Natural killer cell (primary cell): ENCODE measurements around the gene PEAK3. TPM values are rescaled to one million over a fixed set of nuclear protein-coding genes. Genes with fewer than 3 reads are reported as not detected.
A peak's percentile ranks its signal among the peaks of the same experiment; 100 is the strongest.

ENCODE experiments used
- ATAC-seq, 3 donors: fragments of 150-1000 bp in 2 of 3; fragments of 200-7000 bp in 1 of 3; cut with Tn5 transposase; 1 replicate in 1 of 3; 2 replicates in 2 of 3; pipeline ENCODE4 v1.10.0; 2021; ENCODE audit warnings: mild to moderate bottlenecking in 2 of 3, moderate library complexity in 2 of 3
- DNase-seq, 2 donors: peaks; one replicate each; pipeline versions ENCODE4 v3.0.0 to v3.0.0-alpha.2; 2013 to 2021; ENCODE audit warnings: mixed read lengths in 1 of 2
- H3K27ac ChIP-seq: one replicate; pipeline ENCODE4 v1.5.1; 2013; ENCODE audit warnings: mild to moderate bottlenecking, low read length
- H3K27me3 ChIP-seq: one replicate; pipeline ENCODE4 v1.6.1; 2013; ENCODE audit warnings: low read length; ENCODE audit not compliant: control insufficient read depth, insufficient read depth
- H3K36me3 ChIP-seq: one replicate; pipeline ENCODE4 v1.6.1; 2013; ENCODE audit warnings: low read length; ENCODE audit not compliant: control insufficient read depth, insufficient read depth
- H3K4me1 ChIP-seq: one replicate; pipeline ENCODE4 v1.6.1; 2013; ENCODE audit warnings: low read length; ENCODE audit not compliant: control insufficient read depth, insufficient read depth
- H3K4me3 ChIP-seq: one replicate; pipeline ENCODE4 v1.5.1; 2013; ENCODE audit warnings: low read length
- H3K9me3 ChIP-seq: one replicate; pipeline ENCODE4 v1.6.1; 2013; ENCODE audit warnings: low read length; ENCODE audit not compliant: control insufficient read depth, insufficient read depth
- H3K27ac Mint-ChIP-seq, 2 donors: one replicate each; pipeline ENCODE4 v1.8.0; 2022; ENCODE audit warnings: mild to moderate bottlenecking in 2 of 2, mixed read lengths in 2 of 2, moderate library complexity in 1 of 2
- H3K27me3 Mint-ChIP-seq, 2 donors: one replicate each; pipeline ENCODE4 v1.8.0; 2022; ENCODE audit warnings: low read depth in 2 of 2, mixed read lengths in 2 of 2
- H3K36me3 Mint-ChIP-seq: one replicate; pipeline ENCODE4 v1.8.0; 2022; ENCODE audit warnings: mixed read lengths
- H3K4me1 Mint-ChIP-seq, 2 donors: one replicate each; pipeline ENCODE4 v1.8.0; 2022; ENCODE audit warnings: mixed read lengths in 2 of 2
- H3K4me3 Mint-ChIP-seq: one replicate; pipeline ENCODE4 v1.8.0; 2022; ENCODE audit warnings: mild to moderate bottlenecking, moderate library complexity, mixed read lengths
- H3K9me3 Mint-ChIP-seq, 2 donors: one replicate each; pipeline ENCODE4 v1.8.0; 2022; ENCODE audit warnings: mixed read lengths in 2 of 2
- WGBS: methylation state at CpG from one replicate; pipeline ENCODE4 v1.1.7; 2013; ENCODE audit warnings: missing lambda C conversion rate; ENCODE audit not compliant: insufficient coverage; 5-methylcytosine and 5-hydroxymethylcytosine counted together
- intact Hi-C: fragments of 100-400 bp; cut with micrococcal nuclease; formaldehyde crosslinking; loops from one replicate; pipeline ENCODE4 v1.14.2; 2022
- total RNA-seq, 4 donors: library from RNA; stranded (reverse); fragments of 120-200 nt in 1 of 4; gene quantifications; one replicate each; pipeline versions ENCODE4 v1.2.3 to v1.2.4, GENCODE V29; 2013 to 2022
- TF ChIP-seq, protein P1 (sequence below): fragments of 200-600 bp; IDR thresholded peaks from one replicate; pipeline ENCODE4 v1.8.0; 2022; ENCODE audit warnings: antibody characterized with exemption

Gene PEAK3
- total RNA-seq, 3 donors from 2014 or later (not counting 1 experiment from before 2014, with no cell fraction given), result 5.7 to 9.5 (median 8.4) TPM

DNA sequence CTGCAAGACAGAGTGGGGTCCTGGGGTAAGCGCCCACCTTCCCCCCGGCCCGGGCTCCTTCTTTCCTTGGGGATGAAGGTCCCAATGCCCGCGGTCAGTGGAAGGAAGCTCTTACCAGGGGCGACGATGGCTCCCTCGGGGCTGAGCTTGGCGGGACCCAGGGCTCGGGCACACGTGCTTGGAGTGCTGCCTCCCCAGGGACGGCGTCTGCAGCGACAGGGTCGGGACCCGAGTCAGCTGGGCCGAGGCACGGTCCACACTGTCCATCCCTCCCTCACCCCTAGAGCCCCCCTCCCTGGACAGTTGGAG, 29.2 kb downstream of the PEAK3 start:
- H3K27ac Mint-ChIP-seq, result no peak overlapping the region
- no peaks in the 10 kb centered on the region for H3K36me3 Mint-ChIP-seq
- 5% methylated on average over 18 of the region's 18 CpGs for WGBS
- ATAC-seq (peak in 1 of 3 donors; percentile 7), DNase-seq (peak in 1 of 2 donors; percentile 31)
- peaks cover 44% of the 10 kb centered on the region for H3K4me1 ChIP-seq
- H3K9me3 Mint-ChIP-seq, result no peaks in the 10 kb centered on the region
- H3K9me3 ChIP-seq, result no peaks in the 10 kb centered on the region
- peaks cover 0 to 18% of the 10 kb centered on the region in 2 donors for H3K27me3 Mint-ChIP-seq
- intact Hi-C loops, result no loop called here
- H3K4me3 ChIP-seq, result peak overlapping the region; percentile 26
- H3K4me1 Mint-ChIP-seq, result peaks cover 0 to 17% of the 10 kb centered on the region in 2 donors
- no peak overlapping the region for H3K27ac ChIP-seq
- TF ChIP-seq, protein P1, sequence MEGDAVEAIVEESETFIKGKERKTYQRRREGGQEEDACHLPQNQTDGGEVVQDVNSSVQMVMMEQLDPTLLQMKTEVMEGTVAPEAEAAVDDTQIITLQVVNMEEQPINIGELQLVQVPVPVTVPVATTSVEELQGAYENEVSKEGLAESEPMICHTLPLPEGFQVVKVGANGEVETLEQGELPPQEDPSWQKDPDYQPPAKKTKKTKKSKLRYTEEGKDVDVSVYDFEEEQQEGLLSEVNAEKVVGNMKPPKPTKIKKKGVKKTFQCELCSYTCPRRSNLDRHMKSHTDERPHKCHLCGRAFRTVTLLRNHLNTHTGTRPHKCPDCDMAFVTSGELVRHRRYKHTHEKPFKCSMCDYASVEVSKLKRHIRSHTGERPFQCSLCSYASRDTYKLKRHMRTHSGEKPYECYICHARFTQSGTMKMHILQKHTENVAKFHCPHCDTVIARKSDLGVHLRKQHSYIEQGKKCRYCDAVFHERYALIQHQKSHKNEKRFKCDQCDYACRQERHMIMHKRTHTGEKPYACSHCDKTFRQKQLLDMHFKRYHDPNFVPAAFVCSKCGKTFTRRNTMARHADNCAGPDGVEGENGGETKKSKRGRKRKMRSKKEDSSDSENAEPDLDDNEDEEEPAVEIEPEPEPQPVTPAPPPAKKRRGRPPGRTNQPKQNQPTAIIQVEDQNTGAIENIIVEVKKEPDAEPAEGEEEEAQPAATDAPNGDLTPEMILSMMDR, result peak; percentile 3
- peaks cover 5% of the 10 kb centered on the region for H3K36me3 ChIP-seq
- H3K4me3 Mint-ChIP-seq, result peak overlapping the region; percentile 75
- H3K27me3 ChIP-seq, result peaks cover 31% of the 10 kb centered on the region

DNA sequence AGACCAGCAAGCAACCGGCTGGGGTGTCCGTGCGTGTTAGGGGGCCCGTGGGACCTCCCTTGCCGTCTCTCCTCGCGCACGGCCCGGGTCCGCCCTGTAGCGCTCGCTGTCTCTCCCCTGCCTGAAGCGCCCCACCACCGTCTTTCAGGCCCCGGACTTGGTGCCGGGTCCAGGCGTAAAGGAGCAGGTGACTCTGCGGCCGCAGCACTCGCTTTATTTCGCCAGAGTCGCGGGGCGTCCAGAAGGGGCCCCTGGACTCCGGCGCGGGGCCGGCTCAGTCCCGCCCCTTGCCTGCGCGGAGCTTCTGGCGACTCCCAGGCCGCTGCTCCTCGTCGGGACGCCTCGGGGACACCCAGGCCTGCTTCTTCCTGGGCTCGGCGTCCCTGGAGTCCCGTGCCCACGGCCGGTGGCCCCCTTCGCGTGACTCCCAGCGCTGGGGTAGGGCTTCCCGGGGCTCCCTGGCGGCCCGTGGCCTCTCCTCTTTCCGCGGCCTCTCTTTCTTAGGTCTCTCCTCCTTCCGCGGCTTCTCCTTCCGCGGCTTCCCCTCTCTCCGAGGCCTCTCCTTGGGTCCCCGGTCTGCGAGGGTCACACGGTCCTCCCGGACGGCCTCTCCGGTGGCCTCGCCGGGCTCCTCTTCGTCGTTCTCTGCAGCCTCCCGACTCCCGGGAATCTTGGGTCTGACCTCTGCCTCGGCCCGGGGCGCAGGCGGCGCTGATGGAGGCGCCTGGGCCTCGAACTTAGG, 29.7 kb downstream of the PEAK3 start:
- Histone ChIP-seq H3K27ac (no peak overlapping the region), H3K4me1 (peaks cover 39% of the 10 kb centered on the region), H3K9me3 (no peaks in the 10 kb centered on the region), H3K27me3 (peaks cover 31% of the 10 kb centered on the region), H3K4me3 (peak overlapping the region; percentile 26), H3K36me3 (peaks cover 7% of the 10 kb centered on the region)
- DNase-seq (peak in 1 of 2 donors; percentile 32), ATAC-seq (no peak)
- H3K27ac Mint-ChIP-seq, result no peak overlapping the region
- 6% methylated on average over 74 of the region's 74 CpGs for WGBS
- H3K36me3 Mint-ChIP-seq, result no peaks in the 10 kb centered on the region
- intact Hi-C loops, result no loop called here
- H3K9me3 Mint-ChIP-seq, result no peaks in the 10 kb centered on the region
- TF ChIP-seq, protein P1, result no peak
- peaks cover 0 to 17% of the 10 kb centered on the region in 2 donors for H3K4me1 Mint-ChIP-seq
- H3K27me3 Mint-ChIP-seq, result peaks cover 0 to 18% of the 10 kb centered on the region in 2 donors
- peak overlapping the region; percentile 74 for H3K4me3 Mint-ChIP-seq

DNA sequence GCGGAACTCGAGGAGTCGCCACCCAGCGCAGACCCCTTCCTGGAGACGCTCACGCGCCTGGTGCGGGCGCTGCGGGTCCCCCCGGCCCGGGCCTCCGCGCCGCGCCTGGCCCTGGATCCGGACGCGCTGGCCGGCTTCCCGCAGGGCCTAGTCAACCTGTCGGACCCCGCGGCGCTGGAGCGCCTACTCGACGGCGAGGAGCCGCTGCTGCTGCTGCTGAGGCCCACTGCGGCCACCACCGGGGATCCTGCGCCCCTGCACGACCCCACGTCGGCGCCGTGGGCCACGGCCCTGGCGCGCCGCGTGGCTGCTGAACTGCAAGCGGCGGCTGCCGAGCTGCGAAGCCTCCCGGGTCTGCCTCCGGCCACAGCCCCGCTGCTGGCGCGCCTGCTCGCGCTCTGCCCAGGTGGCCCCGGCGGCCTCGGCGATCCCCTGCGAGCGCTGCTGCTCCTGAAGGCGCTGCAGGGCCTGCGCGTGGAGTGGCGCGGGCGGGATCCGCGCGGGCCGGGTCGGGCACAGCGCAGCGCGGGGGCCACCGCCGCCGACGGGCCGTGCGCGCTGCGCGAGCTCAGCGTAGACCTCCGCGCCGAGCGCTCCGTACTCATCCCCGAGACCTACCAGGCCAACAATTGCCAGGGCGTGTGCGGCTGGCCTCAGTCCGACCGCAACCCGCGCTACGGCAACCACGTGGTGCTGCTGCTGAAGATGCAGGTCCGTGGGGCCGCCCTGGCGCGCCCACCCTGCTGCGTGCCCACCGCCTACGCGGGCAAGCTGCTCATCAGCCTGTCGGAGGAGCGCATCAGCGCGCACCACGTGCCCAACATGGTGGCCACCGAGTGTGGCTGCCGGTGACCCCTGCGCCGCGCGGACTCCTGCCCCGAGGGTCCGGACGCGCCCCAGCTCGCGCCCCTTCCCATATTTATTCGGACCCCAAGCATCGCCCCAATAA, 30.6 kb downstream of the PEAK3 start:
- H3K36me3 ChIP-seq, result peaks cover 15% of the 10 kb centered on the region
- peaks cover 0 to 17% of the 10 kb centered on the region in 2 donors for H3K4me1 Mint-ChIP-seq
- H3K36me3 Mint-ChIP-seq, result no peaks in the 10 kb centered on the region
- H3K4me1 ChIP-seq, result peaks cover 35% of the 10 kb centered on the region
- H3K4me3 Mint-ChIP-seq, result peak overlapping the region; percentile 69
- H3K27ac ChIP-seq, result no peak overlapping the region
- 6% methylated on average over 125 of the region's 125 CpGs for WGBS
- H3K9me3 ChIP-seq, result no peaks in the 10 kb centered on the region
- H3K4me3 ChIP-seq, result no peak overlapping the region
- H3K27me3 Mint-ChIP-seq, result peaks cover 0 to 18% of the 10 kb centered on the region in 2 donors
- ATAC-seq (peak in 2 of 3 donors; percentile 23 to 27), DNase-seq (peak in 1 of 2 donors; percentile 54)
- H3K27me3 ChIP-seq, result peaks cover 31% of the 10 kb centered on the region
- TF ChIP-seq, protein P1, result no peak
- H3K9me3 Mint-ChIP-seq, result no peaks in the 10 kb centered on the region
- H3K27ac Mint-ChIP-seq, result no peak overlapping the region
- intact Hi-C loops, result no loop called here
